AG04450 (cell line): ENCODE measurements around the gene DSCAML1. TPM values are rescaled to one million over a fixed set of nuclear protein-coding genes. Genes with fewer than 3 reads are reported as not detected.

Experiments
- CTCF ChIA-PET: fragments of 300-600, 350-600 bp; formaldehyde crosslinking; extraction: SDS; loops from one replicate; lab custom pipeline; 2022; ENCODE audit warnings: antibody characterized with exemption, inconsistent platforms; lab: Charles Lee
- POLR2A ChIA-PET: fragments of 350-600 bp; formaldehyde crosslinking; extraction: SDS; loops from one replicate; lab custom pipeline; 2021; ENCODE audit warnings: antibody characterized with exemption, inconsistent platforms; lab: Yijun Ruan, JAX
- DNase-seq: peaks from one replicate; pipeline ENCODE4 v3.0.0-alpha.2; 2011; ENCODE audit warnings: low read depth, low spot score
- H3K27ac ChIP-seq: one replicate; pipeline ENCODE4 v1.5.1; 2012; ENCODE audit warnings: low read depth, low read length, control low read depth
- H3K27me3 ChIP-seq: one replicate; pipeline ENCODE4 v1.6.0; 2012; ENCODE audit warnings: low read length; ENCODE audit not compliant: control insufficient read depth, insufficient read depth
- H3K4me3 ChIP-seq: 2 replicates; pipeline ENCODE4 v1.5.1; 2011; ENCODE audit warnings: mild to moderate bottlenecking, low read depth, low read length, control low read depth
- H3K9me3 ChIP-seq: 2 replicates; pipeline ENCODE4 v1.5.1; 2012; ENCODE audit warnings: low read length; ENCODE audit not compliant: control insufficient read depth, insufficient read depth
- polyA plus RNA-seq: library from polyadenylated mRNA; depleted of rRNA; stranded (reverse); fragments of >200 nt; gene quantifications from 2 replicates; pipeline ENCODE4 v1.2.3, GENCODE V29; 2011
- TF ChIP-seq, protein P1 (sequence below): IDR thresholded peaks from 2 replicates; pipeline ENCODE4 v1.5.1; 2011; ENCODE audit warnings: low read depth, low read length, control low read depth, inconsistent platforms

The DSCAML1 gene
- polyA plus RNA-seq, 1 experiment: not detected

DNA sequence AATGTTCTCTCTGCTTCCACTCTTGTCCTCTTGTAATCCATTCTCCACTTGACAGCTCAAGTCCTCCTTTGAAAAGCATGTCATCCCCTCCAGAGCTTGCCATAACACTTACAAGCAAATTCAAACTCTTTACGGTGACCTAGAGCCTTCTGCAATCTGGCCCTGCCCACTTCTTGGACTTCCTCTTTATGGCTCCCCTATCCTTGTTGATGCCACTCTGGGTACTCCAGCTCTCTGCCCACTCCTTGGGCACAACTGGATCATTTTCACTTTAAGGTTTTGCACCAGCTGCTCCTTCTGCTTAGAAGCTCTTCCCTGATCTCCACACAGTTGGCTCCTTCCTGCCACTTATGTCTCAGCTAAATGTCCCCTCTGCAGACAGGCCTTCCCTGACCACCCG lies 217.9 kb downstream of the DSCAML1 start:
- Histone ChIP-seq H3K27ac (no peak overlapping the region), H3K9me3 (no peaks in the 10 kb centered on the region), H3K4me3 (no peak overlapping the region), H3K27me3 (no peaks in the 10 kb centered on the region)
- CTCF ChIA-PET: no interaction called here
- no peak for DNase-seq
- POLR2A ChIA-PET: interaction anchor here (0.6 kb wide), 1 partner anchor 40 kb away, joined by 3 read pairs; no protein-coding TSS in a partner anchor
- TF ChIP-seq, protein P1, sequence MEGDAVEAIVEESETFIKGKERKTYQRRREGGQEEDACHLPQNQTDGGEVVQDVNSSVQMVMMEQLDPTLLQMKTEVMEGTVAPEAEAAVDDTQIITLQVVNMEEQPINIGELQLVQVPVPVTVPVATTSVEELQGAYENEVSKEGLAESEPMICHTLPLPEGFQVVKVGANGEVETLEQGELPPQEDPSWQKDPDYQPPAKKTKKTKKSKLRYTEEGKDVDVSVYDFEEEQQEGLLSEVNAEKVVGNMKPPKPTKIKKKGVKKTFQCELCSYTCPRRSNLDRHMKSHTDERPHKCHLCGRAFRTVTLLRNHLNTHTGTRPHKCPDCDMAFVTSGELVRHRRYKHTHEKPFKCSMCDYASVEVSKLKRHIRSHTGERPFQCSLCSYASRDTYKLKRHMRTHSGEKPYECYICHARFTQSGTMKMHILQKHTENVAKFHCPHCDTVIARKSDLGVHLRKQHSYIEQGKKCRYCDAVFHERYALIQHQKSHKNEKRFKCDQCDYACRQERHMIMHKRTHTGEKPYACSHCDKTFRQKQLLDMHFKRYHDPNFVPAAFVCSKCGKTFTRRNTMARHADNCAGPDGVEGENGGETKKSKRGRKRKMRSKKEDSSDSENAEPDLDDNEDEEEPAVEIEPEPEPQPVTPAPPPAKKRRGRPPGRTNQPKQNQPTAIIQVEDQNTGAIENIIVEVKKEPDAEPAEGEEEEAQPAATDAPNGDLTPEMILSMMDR: no peak

DNA sequence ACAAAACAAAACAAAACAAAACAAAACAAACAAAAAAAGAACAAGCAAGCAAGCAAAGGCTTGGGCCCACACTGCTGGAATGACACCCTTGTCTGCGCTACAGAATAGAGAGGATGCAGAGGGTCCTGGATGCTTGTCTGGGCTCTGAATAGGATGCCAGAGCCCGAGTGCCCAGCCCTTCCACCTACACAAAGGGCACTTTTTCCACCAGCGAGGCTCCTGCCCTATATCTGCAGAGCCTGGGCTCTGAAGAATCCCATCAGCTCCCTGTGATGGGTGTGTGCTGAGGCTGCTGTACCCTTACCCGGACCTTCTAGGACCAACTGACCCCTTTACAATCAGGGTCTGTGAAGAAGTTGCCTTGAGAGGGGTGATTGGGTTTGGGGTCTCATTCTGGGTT lies 221.2 kb downstream of the DSCAML1 start:
- Histone ChIP-seq H3K4me3 (no peak overlapping the region), H3K9me3 (no peaks in the 10 kb centered on the region), H3K27me3 (no peaks in the 10 kb centered on the region), H3K27ac (no peak overlapping the region)
- DNase-seq: no peak
- TF ChIP-seq, protein P1: no peak
- ChIA-PET POLR2A (no interaction called here), CTCF (no interaction called here)

DNA sequence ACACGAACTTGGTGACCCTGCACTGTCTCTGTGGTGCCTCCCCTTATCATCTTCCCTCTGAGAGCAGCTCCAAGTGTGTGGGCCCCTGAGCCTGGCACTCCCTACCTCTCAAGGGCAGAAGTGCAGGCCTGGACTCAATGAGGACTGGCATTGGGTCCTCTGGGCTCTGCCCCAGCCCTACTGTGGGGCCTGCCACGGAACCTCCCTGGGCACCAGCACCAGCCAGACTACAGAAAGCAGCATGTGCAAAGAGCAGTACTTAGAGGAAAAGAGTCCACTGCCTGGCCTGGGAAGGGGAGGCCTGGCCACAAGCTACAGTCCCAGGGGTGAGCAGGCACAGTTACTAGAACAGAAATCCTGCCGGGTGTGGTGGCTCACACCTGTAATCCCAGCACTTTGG lies 222.5 kb downstream of the DSCAML1 start:
- ChIA-PET POLR2A (no interaction called here), CTCF (interaction anchor here (2.0 kb wide), 1 partner anchor 148 kb away, joined by 5 read pairs; no protein-coding TSS in a partner anchor)
- Histone ChIP-seq H3K4me3 (no peak overlapping the region), H3K27ac (no peak overlapping the region), H3K9me3 (no peaks in the 10 kb centered on the region), H3K27me3 (no peaks in the 10 kb centered on the region)
- no peak for DNase-seq
- TF ChIP-seq, protein P1: no peak

DNA sequence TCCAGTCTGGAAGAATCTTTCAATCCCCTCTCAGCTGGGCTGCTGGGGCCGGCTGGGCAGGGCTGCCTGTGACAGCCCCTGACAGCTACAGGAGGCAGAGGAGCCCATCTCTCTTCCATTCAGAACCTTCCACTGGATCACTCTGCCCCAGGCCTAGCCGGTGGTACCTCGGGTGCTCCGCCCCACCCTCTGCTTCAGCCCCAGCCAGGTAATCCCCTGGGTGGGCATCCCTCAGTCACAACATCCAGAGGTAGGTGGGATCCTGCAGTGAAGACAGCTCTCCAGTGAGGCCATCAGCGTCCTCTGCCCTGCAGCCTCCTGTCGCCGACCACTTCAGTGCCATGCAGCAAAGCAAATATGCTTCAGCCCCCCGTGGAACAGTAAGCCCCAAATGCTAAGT lies 223.7 kb downstream of the DSCAML1 start:
- ChIA-PET CTCF (interaction anchor here (2.0 kb wide), 1 partner anchor 147 kb away, joined by 5 read pairs; no protein-coding TSS in a partner anchor), POLR2A (no interaction called here)
- TF ChIP-seq, protein P1: no peak
- Histone ChIP-seq H3K9me3 (no peaks in the 10 kb centered on the region), H3K27me3 (no peaks in the 10 kb centered on the region), H3K4me3 (no peak overlapping the region), H3K27ac (no peak overlapping the region)
- DNase-seq: no peak

DNA sequence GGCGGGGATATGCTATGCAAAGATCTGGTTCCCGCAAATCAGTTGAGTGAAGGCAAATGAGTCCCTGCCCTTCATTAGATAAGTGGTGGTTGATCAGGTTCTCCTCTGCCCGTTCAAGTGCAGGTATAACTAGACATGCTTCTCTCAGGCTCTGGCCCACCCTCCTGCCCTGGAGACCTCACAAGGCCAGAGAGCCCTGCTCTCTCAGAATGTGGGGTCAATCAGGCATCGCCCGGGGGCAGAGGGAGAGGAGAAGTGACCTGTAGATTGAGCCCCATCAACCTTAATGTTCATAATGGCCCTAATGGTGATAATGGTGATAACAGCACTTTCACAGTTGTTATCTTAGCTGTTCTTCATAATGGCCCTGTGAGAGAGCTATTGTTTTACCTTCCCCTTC lies 224.3 kb downstream of the DSCAML1 start:
- no peak for DNase-seq
- H3K9me3 ChIP-seq: no peaks in the 10 kb centered on the region
- TF ChIP-seq, protein P1: no peak
- H3K4me3 ChIP-seq: no peak overlapping the region
- CTCF ChIA-PET: interaction anchor here (2.0 kb wide), 1 partner anchor 147 kb away, joined by 5 read pairs; no protein-coding TSS in a partner anchor
- POLR2A ChIA-PET: no interaction called here
- H3K27ac ChIP-seq: no peak overlapping the region
- no peaks in the 10 kb centered on the region for H3K27me3 ChIP-seq
